HG02970 (cell line): Measurements from ENCODE around the gene TRAFD1.
A peak's percentile ranks its signal among the peaks of the same experiment; 100 is the strongest.

Experiments used
- ATAC-seq: cut with Tn5 transposase; IDR thresholded peaks from one replicate; pipeline ENCODE4 v1.9.1; 2021; ENCODE audit warnings: mild to moderate bottlenecking, moderate library complexity, moderate number of reproducible peaks; ENCODE audit not compliant: unreplicated experiment, low FRiP score

TRAFD1 gene

GRCh38 chr12:112112409-112113133, 12.8 kb upstream of the TRAFD1 start:
- no peak for ATAC-seq

- no peak for ATAC-seq
Measured at GRCh38 chr12:112115259-112116045, 9.9 kb upstream of the TRAFD1 start.

DNA sequence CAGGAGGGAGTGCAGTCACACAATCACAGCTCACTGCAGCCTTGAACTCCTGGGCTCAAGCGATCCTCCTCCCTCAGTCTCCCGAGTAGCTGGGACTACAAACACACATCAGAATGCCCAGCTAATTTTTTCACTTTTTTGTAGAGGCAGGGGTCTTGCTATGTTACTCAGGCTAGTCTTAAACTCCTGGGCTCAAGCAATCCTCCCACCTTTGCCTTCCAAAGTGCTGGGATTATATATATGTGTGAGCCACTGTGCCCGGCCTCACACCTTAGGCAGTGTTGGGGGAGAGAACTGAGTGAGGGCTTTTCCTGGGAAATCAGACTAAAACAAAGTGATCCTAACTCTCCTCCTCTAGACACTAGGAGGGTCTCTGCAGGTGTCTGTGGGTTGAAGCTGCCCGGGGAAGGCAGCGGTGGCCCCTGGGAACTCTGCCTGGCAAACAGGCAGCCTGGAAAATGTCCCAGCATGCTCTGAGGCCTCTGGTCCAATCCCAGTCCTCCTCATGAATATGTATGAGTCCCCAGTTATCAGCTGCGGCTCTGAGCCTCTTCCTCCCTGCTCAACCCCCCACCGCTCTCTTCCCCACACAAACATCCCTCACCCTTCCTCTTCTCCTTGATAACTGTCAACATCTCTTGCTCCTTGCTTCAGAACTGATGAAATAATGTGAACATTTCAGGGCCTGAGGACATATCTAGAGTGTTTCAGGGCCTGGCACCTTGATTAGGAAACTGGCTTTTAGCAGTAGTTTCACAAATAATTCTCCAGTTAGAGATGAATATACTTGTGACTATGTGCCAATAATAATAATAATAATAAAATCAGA, 8.9 kb upstream of the TRAFD1 start:
- ATAC-seq, result no peak

DNA sequence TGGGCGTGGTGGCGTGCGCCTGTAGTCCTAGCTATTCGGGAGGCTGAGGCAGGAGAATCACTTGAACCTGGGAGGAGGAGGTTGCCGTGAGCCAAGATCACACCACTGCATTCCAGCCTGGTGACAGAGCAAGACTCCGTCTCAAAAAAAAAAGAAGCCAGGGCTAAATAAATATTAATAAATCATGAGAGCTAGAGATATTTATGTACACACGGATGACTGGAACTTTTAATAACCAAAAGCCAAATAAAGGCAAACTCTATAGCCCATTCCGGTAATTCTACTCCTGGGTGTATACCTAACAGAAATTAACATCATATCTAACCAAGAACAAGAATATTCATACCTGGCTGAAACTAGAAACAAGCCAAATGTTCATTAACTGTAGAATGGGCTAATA, 7.7 kb upstream of the TRAFD1 start:
- no peak for ATAC-seq

GRCh38 chr12:112121780-112122565, 3.4 kb upstream of the TRAFD1 start:
- no peak for ATAC-seq

- ATAC-seq, result no peak
Measured at GRCh38 chr12:112122823-112123690, 2.3 kb upstream of the TRAFD1 start.

GRCh38 chr12:112124918-112125249, 476 bp upstream of the TRAFD1 start:
- ATAC-seq, result no peak

- ATAC-seq, result no peak
Measured at GRCh38 chr12:112126000-112126438, 659 bp downstream of the TRAFD1 start.

GRCh38 chr12:112126911-112127310, 1.6 kb downstream of the TRAFD1 start:
- ATAC-seq, result no peak

- peak; percentile 51 for ATAC-seq
Measured at GRCh38 chr12:112130441-112130998, 5.2 kb downstream of the TRAFD1 start.

DNA sequence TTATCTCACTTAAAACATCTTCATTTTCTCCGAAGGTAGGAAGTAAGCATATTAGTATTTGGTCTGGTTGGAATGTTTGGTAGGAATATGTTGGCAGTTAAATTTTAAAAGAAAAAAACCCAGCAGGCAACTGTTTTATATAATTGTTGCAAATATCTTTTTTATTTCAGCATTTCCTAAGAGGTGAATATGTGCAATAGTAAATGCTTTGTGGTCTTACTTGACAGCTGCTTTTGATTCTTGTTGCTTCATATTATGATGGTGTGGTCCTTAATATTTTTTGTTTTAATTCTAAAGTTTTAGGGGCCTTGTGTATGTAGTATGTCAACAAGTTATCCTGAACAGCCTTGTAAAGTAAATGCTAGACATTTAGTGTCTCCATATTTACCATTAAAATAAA, 6.3 kb downstream of the TRAFD1 start:
- no peak for ATAC-seq

DNA sequence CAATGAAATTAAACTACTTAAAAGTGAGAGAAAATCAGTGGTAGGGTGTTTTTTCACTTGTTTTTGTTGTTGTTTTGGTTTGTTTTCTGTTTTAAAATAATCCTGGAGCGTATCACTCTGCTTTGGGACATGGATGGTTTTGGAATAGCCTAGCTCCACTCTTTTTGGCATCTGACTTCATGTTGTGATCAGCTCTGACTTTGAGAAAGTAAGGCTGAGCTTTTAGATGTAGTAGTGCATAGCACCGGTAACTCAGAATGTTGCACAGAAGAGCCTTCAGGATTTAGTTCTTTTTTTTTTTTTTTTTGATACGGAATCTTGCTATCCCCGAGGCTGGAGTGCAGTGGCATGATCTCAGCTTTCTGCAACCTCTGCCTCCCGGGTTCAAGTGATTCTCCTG, 8.1 kb downstream of the TRAFD1 start:
- no peak for ATAC-seq

- ATAC-seq, result no peak
Measured at GRCh38 chr12:112134731-112135130, 9.4 kb downstream of the TRAFD1 start.

DNA sequence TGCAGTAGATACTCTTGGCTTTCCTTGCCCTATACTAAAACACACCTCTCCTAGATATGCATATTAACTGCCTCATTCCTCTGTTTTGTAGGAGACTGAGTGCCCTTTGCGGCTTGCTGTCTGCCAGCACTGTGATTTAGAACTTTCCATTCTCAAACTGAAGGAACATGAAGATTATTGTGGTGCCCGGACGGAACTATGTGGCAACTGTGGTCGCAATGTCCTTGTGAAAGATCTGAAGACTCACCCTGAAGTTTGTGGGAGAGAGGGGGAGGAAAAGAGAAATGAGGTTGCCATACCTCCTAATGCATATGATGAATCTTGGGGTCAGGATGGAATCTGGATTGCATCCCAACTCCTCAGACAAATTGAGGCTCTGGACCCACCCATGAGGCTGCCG, 15.4 kb downstream of the TRAFD1 start:
- no peak for ATAC-seq

- ATAC-seq, result no peak
Measured at GRCh38 chr12:112146123-112146522, 20.8 kb downstream of the TRAFD1 start.

- no peak for ATAC-seq
Measured at GRCh38 chr12:112148031-112148513, 22.7 kb downstream of the TRAFD1 start.

DNA sequence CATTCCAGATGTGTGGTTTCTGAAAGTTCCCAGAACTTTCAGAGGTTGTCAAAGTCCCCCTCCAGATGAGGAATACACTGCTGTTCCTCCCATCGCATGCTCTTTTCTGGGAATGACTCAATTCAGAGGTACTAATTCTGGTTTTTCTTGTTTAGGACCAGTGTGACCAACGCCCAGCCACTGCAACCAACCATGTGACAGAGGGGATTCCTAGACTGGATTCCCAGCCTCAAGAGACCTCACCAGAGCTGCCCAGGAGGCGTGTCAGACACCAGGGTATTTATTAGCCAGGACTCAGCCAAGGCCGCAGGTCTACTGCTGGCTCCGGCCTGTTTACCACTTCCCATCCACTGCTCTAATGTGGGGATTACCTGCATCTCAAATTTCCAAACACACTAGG, 24.2 kb downstream of the TRAFD1 start:
- no peak for ATAC-seq

DNA sequence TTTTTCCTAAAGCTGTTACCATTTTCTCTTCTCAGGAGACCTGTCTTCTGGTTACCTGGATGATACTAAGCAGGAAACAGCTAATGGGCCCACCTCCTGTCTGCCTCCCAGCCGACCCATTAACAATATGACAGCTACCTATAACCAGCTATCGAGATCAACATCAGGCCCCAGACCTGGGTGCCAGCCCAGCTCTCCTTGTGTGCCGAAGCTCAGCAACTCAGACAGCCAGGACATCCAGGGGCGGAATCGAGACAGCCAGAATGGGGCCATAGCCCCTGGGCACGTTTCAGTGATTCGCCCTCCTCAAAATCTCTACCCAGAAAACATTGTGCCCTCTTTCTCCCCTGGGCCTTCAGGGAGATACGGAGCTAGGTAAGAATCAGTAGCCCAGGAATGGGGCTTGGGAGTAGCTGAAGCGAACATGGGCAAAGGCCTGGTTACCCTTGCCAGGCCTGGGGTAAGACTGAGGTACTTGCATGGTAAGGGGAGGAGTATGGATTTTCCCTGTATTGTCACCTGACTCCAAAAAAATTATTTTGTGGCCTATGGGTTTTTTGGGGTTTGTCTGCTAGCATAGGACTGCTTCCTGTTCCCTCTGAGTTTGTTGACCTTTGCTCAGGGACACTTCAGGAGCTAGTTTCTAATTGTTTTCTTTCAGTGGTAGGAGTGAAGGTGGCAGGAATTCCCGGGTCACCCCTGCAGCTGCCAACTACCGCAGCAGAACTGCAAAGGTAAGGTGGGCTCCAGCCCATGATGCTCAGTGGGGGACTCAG, 26.6 kb downstream of the TRAFD1 start:
- no peak for ATAC-seq
